ES-I3 (cell line): Measurements from ENCODE around the gene ANKRA2.
"Not testable (repeated sequence)": the region's sequence is repeated elsewhere in the genome, so short reads cannot be mapped to it uniquely, and the experiment has no call there.

Experiments used
- H3K36me3 ChIP-seq: 2 replicates; pipeline ENCODE4 v1.6.1; 2013; ENCODE audit warnings: mild to moderate bottlenecking, low read length, control low read depth, moderate library complexity; ENCODE audit not compliant: insufficient read depth
- H3K4me1 ChIP-seq: 2 replicates; pipeline ENCODE4 v1.6.1; 2013; ENCODE audit warnings: mild to moderate bottlenecking, control low read depth, low read length; ENCODE audit not compliant: insufficient read depth
- H3K9ac ChIP-seq: 2 replicates; pipeline ENCODE4 v1.6.1; 2013; ENCODE audit warnings: low read depth, mild to moderate bottlenecking, low read length, moderate library complexity
- H3K9me3 ChIP-seq: 2 replicates; pipeline ENCODE4 v1.6.1; 2013; ENCODE audit warnings: mild to moderate bottlenecking, low read length, moderate library complexity; ENCODE audit not compliant: control insufficient read depth, insufficient read depth

The ANKRA2 gene

DNA sequence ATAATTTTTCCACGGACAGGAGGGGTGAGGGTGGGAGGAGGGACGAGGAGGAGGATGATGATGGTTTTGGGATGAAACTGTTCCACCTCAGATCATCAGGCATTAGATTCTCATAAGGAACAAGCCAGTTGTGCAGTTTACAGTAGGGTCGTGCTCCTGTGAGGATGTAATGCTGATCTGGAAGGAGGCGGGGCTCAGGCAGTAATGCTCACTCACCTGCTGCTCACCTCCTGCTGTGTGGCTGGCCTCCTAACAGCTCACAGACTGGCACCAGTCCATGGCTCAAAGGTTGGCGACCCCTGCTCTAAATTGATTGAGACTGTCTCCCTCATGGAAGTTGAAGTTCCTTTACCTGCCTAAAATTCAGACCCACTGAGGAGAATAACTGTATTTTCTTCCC lies 33.2 kb downstream of the ANKRA2 start:
- Histone ChIP-seq H3K36me3 (no peaks in the 10 kb centered on the region), H3K9me3 (peaks cover 5% of the 10 kb centered on the region), H3K9ac (no peak overlapping the region), H3K4me1 (no peaks in the 10 kb centered on the region)

DNA sequence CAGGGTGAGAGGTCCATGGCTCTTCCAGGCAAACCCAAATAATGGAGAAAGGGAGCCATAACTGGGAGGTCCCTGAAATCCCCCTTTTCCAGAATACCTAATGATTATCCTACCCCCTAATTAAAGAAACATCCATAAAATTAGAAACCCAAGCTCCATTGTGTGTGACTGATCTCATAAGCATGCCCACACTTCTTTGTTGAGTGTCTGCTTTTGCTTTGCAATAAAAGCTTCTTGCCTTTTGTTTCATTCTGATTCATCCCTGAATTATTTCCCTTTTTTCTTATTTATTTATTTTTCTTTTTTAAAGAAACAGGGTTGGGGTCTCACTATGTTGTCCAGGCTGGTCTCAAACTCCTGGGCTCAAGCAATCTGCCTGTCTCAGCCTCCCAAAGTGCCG lies 34.1 kb downstream of the ANKRA2 start:
- no peaks in the 10 kb centered on the region for H3K4me1 ChIP-seq
- H3K9me3 ChIP-seq, result peaks cover 5% of the 10 kb centered on the region
- no peaks in the 10 kb centered on the region for H3K36me3 ChIP-seq
- H3K9ac ChIP-seq, result no peak overlapping the region

DNA sequence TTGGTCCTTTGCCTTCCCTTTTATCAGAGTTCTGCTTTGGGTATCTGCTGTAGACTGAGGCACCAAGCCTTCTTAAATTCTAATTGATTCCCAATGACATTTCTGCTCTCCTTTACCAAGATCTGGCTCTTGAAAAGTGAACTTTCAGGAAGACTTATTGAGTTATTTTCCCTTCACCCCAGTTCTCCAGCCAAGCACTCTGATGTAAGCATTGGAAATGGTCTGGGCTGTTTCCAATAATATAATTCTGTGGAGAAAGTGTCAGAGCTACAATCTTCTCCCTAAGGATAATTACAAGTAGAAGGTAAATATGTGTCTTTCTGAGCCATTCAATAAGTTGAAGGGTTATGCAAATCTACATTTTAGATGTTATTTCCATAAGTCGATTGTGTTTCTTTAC lies 36.4 kb downstream of the ANKRA2 start:
- H3K36me3 ChIP-seq, result no peaks in the 10 kb centered on the region
- no peaks in the 10 kb centered on the region for H3K4me1 ChIP-seq
- H3K9ac ChIP-seq, result no peak overlapping the region
- peaks cover 5% of the 10 kb centered on the region for H3K9me3 ChIP-seq

DNA sequence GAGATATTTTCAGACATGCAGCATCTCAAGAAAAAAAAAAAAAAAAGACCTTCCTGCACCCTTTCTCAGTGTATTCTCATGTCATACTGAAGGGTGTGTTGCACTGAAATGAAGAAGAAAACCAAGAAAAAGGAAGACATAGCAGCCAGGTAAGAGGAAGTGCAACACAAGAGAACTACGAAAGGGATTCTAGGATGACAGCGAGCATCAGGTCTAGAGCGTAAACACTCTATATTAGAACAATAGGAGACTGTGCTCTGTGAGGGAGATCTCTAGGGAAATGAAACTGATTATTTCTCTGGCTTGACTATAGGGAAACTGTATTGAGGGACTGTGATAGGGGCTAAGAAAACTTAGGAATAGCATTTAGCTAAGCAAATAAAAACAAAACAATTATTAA lies 37.2 kb downstream of the ANKRA2 start:
- Histone ChIP-seq H3K36me3 (no peaks in the 10 kb centered on the region), H3K4me1 (no peaks in the 10 kb centered on the region), H3K9me3 (peaks cover 5% of the 10 kb centered on the region), H3K9ac (no peak overlapping the region)

DNA sequence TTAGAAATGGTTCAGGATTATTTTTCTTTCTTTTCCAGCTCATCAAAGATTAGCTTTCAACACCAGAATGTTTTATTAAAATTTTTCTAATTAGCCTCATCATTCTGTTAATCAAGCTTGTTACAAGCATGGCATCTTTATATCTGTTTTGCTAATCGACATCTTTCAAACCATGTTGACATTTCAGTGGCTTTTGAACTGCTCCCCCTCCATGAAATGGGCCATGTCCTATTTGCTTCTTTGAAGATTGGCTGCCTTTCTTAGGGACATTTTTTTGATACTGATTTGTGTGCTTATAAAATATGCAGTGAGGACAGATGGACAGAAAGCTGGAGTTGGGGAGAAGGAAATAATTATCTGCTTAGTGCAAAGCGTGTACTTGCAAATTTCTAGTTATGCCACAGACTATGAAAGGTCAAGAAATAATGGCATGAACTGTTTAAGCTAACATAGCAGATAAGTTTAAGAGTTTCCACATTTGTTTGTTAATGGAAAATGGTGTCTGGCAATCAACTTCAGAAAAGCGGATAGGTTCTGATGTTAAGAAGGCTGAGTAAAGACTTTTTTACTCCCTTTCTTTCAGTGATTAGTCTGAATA lies 39.7 kb downstream of the ANKRA2 start:
- Histone ChIP-seq H3K9ac (no peak overlapping the region), H3K9me3 (no peaks in the 10 kb centered on the region), H3K4me1 (no peaks in the 10 kb centered on the region), H3K36me3 (no peaks in the 10 kb centered on the region)

DNA sequence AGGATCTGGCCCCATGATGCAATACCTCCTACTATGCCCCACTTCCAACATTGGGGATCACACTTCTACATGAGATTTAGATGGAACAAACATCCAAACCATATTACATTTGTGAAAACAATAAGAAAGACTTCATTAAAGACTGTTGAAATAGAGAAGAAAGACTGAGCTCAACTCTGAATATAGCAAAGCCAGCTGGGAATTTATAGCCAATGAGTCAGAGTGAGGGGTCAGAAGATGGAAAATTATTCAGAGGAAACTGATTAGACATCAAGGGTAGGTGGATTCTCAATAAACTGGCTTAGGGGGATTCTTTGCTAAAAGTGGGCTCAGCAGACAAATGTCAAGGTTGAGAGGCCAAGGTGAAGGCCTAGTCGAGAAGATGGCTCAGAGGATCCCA lies 41.6 kb downstream of the ANKRA2 start:
- no peaks in the 10 kb centered on the region for H3K4me1 ChIP-seq
- no peaks in the 10 kb centered on the region for H3K9me3 ChIP-seq
- H3K9ac ChIP-seq, result no peak overlapping the region
- H3K36me3 ChIP-seq, result no peaks in the 10 kb centered on the region

DNA sequence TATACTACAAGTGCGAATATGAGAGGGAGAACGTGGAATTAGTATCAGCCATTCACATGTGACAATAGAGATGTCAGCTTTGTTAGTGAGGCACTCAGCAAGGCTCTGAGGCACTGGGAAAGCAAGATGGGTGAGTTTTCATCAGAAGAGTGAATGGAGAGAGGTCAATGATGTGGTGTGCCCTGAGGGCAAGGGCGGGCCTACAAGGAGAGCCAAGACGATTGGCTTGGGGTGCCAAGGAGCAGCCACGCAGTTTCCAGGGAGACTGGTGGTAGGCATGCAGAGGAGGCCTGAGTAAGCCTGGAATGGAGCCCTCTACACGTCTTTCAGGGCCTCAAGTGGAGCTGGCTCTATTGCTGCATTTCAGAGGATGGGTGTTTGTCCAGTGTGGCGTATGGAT lies 42.5 kb downstream of the ANKRA2 start:
- H3K36me3 ChIP-seq, result no peaks in the 10 kb centered on the region
- H3K4me1 ChIP-seq, result no peaks in the 10 kb centered on the region
- no peaks in the 10 kb centered on the region for H3K9me3 ChIP-seq
- H3K9ac ChIP-seq, result no peak overlapping the region

DNA sequence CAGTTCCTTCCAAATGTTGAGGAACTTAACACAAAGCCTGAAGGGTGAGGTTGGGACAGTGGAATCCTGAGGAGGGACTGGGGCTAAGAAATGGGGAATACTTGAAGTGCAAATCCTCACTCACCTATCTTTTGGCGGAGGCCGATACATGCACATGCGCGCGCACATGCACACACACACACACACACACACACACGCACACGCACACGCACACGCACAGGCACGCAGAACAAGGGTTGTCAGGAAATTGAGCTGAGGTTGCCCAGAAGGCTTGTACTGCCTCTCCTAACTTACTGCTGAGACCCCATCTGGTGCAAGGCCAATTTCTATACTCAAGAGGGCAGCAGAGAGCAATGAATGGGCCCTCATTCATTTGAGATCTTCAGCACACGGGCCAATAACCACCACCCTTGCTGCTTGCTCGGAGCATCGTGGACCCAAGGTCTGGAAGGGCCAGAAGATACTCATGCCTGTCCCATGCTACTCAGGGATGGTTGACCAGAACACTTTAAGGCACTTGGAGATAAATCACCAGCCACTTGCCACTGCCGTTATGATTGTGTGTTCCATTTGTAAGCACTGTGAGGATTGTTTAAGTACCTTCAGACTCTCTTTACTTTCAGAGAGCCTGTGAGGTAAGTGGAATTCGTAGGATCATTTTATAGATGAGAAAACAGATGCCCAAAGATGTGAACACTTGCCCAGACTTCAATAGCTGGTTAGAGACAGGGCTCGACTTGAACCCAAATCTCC lies 45.7 kb downstream of the ANKRA2 start:
- Histone ChIP-seq H3K36me3 (no peaks in the 10 kb centered on the region), H3K9ac (no peak overlapping the region; the same call in 1 of the 2 replicates), H3K9me3 (no peaks in the 10 kb centered on the region), H3K4me1 (no peaks in the 10 kb centered on the region)

DNA sequence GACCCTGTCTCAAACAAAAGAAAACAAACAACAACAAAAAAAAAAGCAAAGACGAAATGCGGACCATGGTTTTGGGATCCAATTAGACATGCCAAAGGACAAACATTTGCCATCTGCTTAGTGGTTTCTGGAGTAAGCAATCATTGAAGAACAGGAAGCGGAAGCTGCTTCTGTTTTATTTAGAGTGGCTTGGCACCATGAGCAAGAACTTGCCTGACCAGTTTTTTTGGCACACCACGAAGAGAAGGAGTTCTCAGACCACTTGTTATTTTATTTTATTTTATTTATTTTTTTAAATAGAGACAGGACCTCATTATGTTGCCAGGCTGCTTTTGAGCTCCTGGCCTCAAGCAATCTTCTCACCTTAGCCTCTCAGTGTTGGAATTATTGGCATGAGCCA lies 50.2 kb downstream of the ANKRA2 start:
- Histone ChIP-seq H3K36me3 (no peaks in the 10 kb centered on the region), H3K9ac (no peak overlapping the region), H3K4me1 (no peaks in the 10 kb centered on the region), H3K9me3 (no peaks in the 10 kb centered on the region)

DNA sequence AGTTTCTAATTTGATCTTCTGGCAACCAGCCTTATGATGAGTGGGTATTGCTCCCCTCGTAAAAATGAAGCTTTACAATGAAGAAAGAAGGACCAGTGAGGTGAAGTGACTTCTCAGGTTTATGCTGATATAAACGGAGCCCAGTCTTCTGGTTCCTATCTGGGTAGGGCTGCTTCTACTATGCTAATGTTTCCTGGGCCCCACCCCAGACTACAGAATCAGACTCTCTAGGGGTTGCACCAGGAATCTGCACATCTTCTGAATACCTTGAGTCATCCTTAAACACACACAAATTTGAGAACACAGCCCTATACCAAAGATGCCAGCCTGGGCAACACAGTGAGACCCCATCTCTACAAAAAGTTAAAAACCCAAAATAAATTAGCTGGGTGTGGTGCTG lies 51.0 kb downstream of the ANKRA2 start:
- H3K9ac ChIP-seq, result no peak overlapping the region
- no peaks in the 10 kb centered on the region for H3K4me1 ChIP-seq
- no peaks in the 10 kb centered on the region for H3K9me3 ChIP-seq
- H3K36me3 ChIP-seq, result no peaks in the 10 kb centered on the region

DNA sequence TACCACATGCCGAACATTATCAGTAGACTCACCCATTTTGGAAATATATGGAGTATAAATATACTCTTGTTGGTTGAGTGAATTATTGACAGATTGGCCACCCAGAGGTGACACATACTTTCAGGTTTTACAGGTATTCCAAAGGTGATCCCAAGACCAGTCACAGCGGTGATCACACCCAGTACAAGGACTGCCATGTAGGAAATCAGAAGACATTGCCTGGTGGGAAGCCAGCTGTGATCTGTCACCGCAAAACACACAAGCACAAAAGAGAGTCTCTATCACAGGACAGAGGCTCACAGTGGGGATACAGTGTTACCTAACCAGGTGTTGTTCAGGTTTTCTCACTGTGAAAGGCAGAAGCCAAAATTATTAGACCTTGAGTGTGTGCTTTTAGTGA lies 51.4 kb downstream of the ANKRA2 start:
- H3K36me3 ChIP-seq, result no peaks in the 10 kb centered on the region
- H3K9me3 ChIP-seq, result no peaks in the 10 kb centered on the region
- H3K4me1 ChIP-seq, result no peaks in the 10 kb centered on the region
- no peak overlapping the region for H3K9ac ChIP-seq

DNA sequence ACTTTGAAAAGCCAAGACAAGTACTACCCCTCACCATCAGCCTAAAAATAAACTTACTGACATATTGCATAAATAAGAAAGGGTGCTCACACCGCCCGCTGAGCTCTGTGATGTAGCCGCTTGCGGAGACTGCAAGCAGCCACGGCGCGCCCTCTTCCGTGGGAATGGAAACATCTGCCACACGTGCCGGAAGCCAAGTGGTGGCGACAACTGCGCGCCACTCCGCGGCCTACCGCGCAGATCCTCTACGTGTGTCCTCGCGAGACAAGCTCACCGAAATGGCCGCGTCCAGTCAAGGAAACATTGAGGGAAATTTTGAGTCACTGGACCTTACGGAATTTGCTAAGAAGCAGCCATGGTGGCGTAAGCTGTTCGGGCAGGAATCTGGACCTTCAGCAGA lies 56.9 kb downstream of the ANKRA2 start:
- not testable (repeated sequence) for H3K9me3 ChIP-seq, H3K36me3 ChIP-seq, H3K4me1 ChIP-seq, H3K9ac ChIP-seq

DNA sequence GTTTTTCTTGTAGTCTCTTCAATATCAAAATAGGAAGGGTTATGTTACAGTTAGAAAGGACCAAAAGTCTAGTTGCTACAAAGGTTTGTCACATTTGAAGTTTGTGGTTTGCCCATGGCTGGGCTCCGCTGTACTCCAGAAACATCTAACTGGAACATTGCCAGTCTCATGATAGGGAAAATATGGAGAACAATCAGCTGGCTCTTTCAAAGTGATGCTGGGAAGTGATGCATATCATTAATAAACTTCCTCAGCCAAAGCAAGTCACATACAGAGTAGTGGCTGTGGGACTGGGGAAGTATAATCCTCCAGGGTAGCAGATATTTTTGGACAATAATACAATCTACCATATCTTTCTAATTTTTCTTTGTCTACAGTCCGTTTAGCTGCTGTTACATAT lies 58.4 kb downstream of the ANKRA2 start:
- Histone ChIP-seq H3K9ac (no peak overlapping the region), H3K9me3 (no peaks in the 10 kb centered on the region), H3K4me1 (no peaks in the 10 kb centered on the region), H3K36me3 (peaks cover 20% of the 10 kb centered on the region)

DNA sequence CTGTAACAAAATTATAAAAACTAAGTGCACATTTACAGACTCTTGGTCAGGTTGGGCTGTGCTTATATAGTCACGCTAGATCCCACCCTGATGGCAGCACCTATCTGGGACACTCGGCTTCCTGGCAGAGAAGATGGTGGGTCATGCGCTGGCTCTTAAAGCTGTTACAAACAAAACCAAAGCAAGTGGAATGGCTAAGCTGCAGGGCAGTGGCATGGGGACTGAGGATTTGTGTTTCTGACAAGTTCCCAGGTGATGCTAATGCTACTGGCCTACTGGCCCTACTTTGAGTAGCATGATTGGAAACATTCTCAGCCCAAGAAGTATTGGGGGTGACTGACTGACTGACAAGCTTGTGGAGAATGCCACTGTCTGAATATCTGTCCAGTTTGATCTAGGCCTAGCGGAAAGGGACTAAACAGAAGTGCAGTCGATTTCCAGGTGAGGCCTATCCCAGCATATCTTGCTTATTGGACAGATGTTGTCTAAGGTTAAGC lies 58.9 kb downstream of the ANKRA2 start:
- H3K9me3 ChIP-seq, result no peaks in the 10 kb centered on the region
- peaks cover 20% of the 10 kb centered on the region for H3K36me3 ChIP-seq
- H3K9ac ChIP-seq, result no peak overlapping the region
- H3K4me1 ChIP-seq, result no peaks in the 10 kb centered on the region
